GM20000 (cell line): ENCODE results near the gene KIRREL3.
"Not testable (repeated sequence)": the region's sequence is repeated elsewhere in the genome, so short reads cannot be mapped to it uniquely, and the experiment has no call there.

Source experiments
- DNase-seq: peaks from one replicate; pipeline ENCODE4 v3.0.0; 2012; ENCODE audit warnings: low spot score
- CTCF ChIP-seq: IDR thresholded peaks from 2 replicates; pipeline ENCODE4 v1.5.1; 2012; ENCODE audit warnings: mild to moderate bottlenecking, control low read depth; ENCODE audit errors: extremely low read depth, missing control alignments

KIRREL3 gene

GRCh38 chr11:126400479-126400878 lies 600.1 kb downstream of the KIRREL3 start:
- no peak for DNase-seq
- no peak for TF ChIP-seq CTCF

GRCh38 chr11:126400019-126400418 lies 600.6 kb downstream of the KIRREL3 start:
- no peak for DNase-seq
- TF ChIP-seq CTCF = no peak

GRCh38 chr11:126398721-126399120 lies 601.8 kb downstream of the KIRREL3 start:
- no peak for TF ChIP-seq CTCF
- no peak for DNase-seq

- DNase-seq = no peak
- no peak for TF ChIP-seq CTCF
These were observed 602.3 kb downstream of the KIRREL3 start for GRCh38 chr11:126398296-126398695.

- no peak for TF ChIP-seq CTCF
- DNase-seq = no peak
These were observed 603.6 kb downstream of the KIRREL3 start for GRCh38 chr11:126396965-126397364.

GRCh38 chr11:126396266-126396665 lies 604.3 kb downstream of the KIRREL3 start:
- not testable (repeated sequence) for DNase-seq

GRCh38 chr11:126395784-126396183 lies 604.8 kb downstream of the KIRREL3 start:
- DNase-seq = not testable (repeated sequence)

- DNase-seq = not testable (repeated sequence)
These were observed 605.9 kb downstream of the KIRREL3 start for GRCh38 chr11:126394634-126395072.

GRCh38 chr11:126394036-126394435 lies 606.5 kb downstream of the KIRREL3 start:
- TF ChIP-seq CTCF = no peak
- DNase-seq = no peak
